ENCODE measurements around the gene ATP1B2.

GRCh38 chr17:7697828-7698588 lies 47.3 kb downstream of the ATP1B2 start:
- TF ChIP-seq CTCF (conservative IDR thresholded peaks at IDR 0.05 in 1 of 2, IDR thresholded peaks at IDR 0.05 in 1 of 2; ENCODE audit: extremely low read depth in 1 of 2, insufficient read depth in 1 of 2, low read depth in 1 of 2, low read length in 2 of 2) = no peak
- TF ChIP-seq EZH2 (IDR thresholded peaks at IDR 0.05; ENCODE audit: borderline replicate concordance, low read length) = no peak
